ENCODE measurements around the gene MRFAP1. TPM values are rescaled to one million over a fixed set of nuclear protein-coding genes. Genes with fewer than 3 reads are reported as not detected.
"Not testable (repeated sequence)": the region's sequence is repeated elsewhere in the genome, so short reads cannot be mapped to it uniquely, and the experiment has no call there.

The MRFAP1 gene
- total RNA-seq, 1 donor from 2014 or later: 122 TPM

DNA sequence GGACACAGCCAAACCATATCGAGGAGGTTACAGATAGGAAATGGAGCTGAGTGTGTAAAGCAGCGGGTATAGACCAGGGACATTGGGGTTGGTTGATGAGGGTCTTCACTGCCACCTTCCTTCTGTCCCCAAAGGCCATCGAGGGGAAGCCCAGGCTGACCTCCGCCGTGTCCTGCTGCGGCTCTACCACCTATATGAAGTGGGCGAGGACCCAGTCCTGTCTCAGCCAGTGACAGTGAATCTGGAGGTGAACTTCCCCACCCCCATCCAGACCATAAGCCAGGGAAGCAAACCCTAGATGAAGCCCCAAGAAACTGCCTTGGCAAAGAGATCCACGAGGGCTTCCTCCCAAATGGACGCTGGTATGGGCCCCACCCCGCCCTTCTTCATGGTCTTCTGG, 23.2 kb upstream of the MRFAP1 start:
- Mint-ChIP-seq H3K4me3 (no peak overlapping the region), H3K27ac (no peak overlapping the region), H3K4me1 (no peaks in the 10 kb centered on the region), H3K9me3 (no peaks in the 10 kb centered on the region), H3K36me3 (ENCODE audit: low read depth) (peaks cover 42% of the 10 kb centered on the region), H3K27me3 (no peaks in the 10 kb centered on the region)
- no peak for DNase-seq
- intact Hi-C loops (cut with micrococcal nuclease): no loop called here

DNA sequence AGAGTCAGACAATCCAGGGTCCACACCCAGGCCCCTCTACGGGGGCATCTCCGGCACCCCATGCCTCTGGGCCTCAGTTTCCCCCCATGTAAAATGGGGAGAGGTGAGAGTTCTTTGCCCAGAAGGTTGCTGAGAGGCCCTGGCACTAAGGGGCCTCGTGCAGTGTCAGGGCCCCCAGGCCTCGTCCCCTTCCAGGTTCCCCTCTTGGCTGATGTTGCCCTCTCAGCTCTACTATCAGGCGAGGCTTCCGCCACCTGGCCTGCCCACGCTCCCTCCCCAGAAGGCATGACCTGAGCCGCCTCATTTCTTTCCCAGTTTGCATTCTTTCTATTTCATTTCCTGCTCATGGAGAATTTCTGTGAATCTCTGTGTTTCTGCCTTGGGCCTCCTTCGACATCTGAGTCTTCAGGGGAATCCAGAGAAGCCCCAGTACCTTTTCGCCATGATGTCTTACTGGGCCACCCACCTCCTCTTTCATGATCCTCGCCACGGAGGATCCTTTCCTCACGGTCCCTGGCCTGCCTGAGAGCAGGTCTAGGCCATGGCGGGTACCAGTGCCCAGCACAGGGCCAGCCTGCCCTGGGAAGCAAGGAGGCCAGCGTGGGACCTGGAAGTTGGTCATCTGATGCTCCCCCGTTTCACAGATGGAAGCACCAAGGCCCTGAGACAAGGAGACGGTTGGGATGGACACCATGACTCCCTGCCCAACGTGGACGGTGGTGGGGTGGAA, 21.9 kb upstream of the MRFAP1 start:
- no peak for DNase-seq
- no peak overlapping the region for H3K4me3 Mint-ChIP-seq
- H3K9me3 Mint-ChIP-seq: no peaks in the 10 kb centered on the region
- intact Hi-C loops (cut with micrococcal nuclease): no loop called here
- H3K27me3 Mint-ChIP-seq: no peaks in the 10 kb centered on the region
- no peak overlapping the region for H3K27ac Mint-ChIP-seq
- H3K4me1 Mint-ChIP-seq: no peaks in the 10 kb centered on the region
- peaks cover 37% of the 10 kb centered on the region for H3K36me3 Mint-ChIP-seq (ENCODE audit: low read depth)

DNA sequence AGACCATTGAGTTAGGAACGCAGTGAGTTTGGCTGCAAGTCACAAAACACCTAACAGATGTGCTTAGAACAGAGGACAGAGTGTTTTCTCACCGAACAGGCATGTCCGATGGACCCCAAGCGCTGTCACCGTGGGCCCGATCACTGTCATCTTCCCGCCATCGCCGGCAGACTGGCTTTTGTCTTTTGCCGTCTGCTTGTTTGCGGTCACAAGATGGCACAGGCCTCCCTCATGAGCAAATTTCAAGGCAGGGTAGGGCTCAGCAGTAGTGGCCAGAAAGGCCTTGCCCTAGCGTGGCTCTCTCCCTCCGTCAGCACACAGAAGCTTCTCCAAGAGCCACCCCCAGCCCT, 21.4 kb upstream of the MRFAP1 start:
- DNase-seq: no peak
- Mint-ChIP-seq H3K4me3 (no peak overlapping the region), H3K4me1 (no peaks in the 10 kb centered on the region), H3K27ac (no peak overlapping the region), H3K9me3 (no peaks in the 10 kb centered on the region), H3K36me3 (ENCODE audit: low read depth) (peaks cover 33% of the 10 kb centered on the region), H3K27me3 (no peaks in the 10 kb centered on the region)
- intact Hi-C loops (cut with micrococcal nuclease): no loop called here

DNA sequence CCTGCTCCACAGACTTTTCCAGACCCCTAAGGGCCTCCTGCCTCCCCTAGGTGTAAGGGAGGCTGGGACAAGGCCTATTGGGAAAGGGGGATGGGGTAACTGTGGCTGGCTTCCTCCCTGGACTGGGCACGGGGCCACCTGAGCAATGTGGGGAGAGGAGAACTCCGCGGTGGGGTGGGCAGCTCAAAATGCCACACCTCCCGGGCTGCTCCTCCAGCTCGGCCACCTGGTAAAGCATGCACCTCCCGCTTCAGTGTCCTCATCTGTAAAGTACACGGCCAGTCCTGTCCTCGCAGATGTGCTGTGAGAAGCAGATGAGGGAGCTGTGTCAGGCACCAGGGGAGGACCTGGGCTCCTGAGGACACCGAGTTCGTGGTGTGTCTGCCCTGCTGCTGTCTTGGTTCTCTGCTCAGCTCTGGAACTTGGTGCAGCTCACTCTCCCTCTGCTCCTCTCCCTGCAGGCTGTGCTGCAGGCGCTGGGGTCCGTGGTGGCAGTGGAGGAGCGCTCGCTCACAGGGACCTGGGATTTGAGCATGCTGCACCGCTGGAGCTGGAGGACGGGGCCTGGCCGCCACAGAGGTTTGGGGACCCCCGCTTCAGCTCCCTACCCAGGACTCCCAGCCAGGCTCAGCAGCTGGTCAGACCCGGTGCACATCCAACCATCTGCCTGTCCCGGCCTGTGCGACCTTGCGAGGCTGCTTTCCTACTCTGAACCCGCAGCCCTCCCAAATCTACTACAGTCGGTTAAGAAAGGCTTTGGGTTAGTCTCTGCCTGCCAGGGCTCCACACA, 20.8 kb upstream of the MRFAP1 start:
- Mint-ChIP-seq H3K9me3 (no peaks in the 10 kb centered on the region), H3K4me1 (no peaks in the 10 kb centered on the region), H3K36me3 (ENCODE audit: low read depth) (peaks cover 31% of the 10 kb centered on the region), H3K27me3 (no peaks in the 10 kb centered on the region), H3K27ac (no peak overlapping the region), H3K4me3 (no peak overlapping the region)
- intact Hi-C loops (cut with micrococcal nuclease): no loop called here
- no peak for DNase-seq

DNA sequence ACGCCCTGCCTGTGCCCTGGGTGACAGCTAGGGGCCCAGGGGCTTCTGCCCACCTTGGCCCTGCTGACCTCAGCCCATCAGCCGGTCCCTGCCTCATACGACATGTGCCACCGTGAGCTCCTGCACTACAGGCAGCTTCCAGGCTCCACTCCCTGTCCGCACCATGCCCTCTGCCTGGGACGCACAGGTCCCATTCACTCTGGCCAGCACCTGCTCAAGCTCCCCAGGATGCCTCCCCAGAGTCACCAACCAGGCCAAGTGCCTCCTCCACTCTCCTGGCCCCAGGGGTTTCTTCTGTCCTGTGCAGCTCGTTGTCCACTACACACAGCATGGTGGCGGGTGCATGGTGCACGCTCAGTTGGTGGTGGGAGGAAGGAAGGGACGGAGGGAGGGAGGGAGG, 20.2 kb upstream of the MRFAP1 start:
- H3K27ac Mint-ChIP-seq: no peak overlapping the region
- H3K27me3 Mint-ChIP-seq: no peaks in the 10 kb centered on the region
- intact Hi-C loops (cut with micrococcal nuclease): no loop called here
- H3K4me3 Mint-ChIP-seq: no peak overlapping the region
- no peaks in the 10 kb centered on the region for H3K9me3 Mint-ChIP-seq
- no peaks in the 10 kb centered on the region for H3K4me1 Mint-ChIP-seq
- DNase-seq: no peak
- H3K36me3 Mint-ChIP-seq (ENCODE audit: low read depth): peaks cover 29% of the 10 kb centered on the region

DNA sequence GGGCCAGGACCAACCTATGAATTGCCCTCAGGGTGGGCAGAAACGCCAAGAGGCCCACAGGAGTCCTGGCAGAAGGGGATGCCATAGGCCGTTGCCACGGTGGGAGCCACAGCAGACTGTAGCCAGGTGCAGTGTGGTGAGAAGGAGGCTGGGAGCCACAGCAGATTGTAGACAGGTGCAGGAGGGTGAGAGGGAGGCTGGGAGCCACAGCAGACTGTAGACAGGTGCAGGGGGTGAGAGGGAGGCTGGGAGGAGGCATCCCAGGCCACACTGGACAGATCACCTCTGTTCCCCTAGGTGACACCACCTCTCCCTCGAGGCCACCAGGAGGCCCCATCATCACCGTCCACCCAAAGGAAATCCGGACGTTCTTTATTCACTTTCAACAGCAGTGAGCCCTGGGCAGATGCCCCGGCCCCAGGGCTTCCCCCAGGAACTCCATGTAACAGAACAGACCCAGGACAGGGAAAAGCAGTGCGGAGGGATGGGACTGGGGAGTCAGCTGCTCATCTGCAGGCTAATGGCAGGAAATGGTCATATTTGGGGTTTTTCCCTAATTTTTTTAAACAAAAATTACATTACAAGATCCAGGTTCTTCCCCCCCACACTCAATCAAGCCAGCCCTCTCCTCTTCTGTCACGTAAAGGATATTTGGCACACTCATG, 19.5 kb upstream of the MRFAP1 start:
- Mint-ChIP-seq H3K4me3 (no peak overlapping the region), H3K36me3 (ENCODE audit: low read depth) (peaks cover 25% of the 10 kb centered on the region), H3K4me1 (no peaks in the 10 kb centered on the region), H3K9me3 (no peaks in the 10 kb centered on the region), H3K27ac (no peak overlapping the region), H3K27me3 (no peaks in the 10 kb centered on the region)
- intact Hi-C loops (cut with micrococcal nuclease): no loop called here
- no peak for DNase-seq

DNA sequence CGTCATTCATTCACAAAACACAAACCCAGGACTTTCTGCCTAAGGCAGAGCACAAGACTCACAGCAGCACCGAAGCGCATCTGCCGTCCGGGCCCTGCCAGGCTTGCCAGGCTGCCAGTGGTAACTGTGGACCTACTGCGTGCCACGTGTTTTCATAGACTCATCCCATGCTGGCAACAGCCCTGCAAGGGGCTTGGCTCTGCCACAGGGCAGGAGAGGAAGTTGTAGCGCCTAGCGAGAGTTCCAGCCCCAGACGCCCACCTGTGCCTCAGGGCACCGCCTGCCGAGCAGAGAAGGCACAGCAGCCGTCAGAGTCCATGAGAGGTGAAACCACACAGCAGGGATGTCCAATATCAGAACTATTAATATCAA, 18.9 kb upstream of the MRFAP1 start:
- no peaks in the 10 kb centered on the region for H3K4me1 Mint-ChIP-seq
- H3K36me3 Mint-ChIP-seq (ENCODE audit: low read depth): peaks cover 20% of the 10 kb centered on the region
- H3K27me3 Mint-ChIP-seq: no peaks in the 10 kb centered on the region
- no peak for DNase-seq
- no peaks in the 10 kb centered on the region for H3K9me3 Mint-ChIP-seq
- intact Hi-C loops (cut with micrococcal nuclease): no loop called here
- no peak overlapping the region for H3K27ac Mint-ChIP-seq
- no peak overlapping the region for H3K4me3 Mint-ChIP-seq

DNA sequence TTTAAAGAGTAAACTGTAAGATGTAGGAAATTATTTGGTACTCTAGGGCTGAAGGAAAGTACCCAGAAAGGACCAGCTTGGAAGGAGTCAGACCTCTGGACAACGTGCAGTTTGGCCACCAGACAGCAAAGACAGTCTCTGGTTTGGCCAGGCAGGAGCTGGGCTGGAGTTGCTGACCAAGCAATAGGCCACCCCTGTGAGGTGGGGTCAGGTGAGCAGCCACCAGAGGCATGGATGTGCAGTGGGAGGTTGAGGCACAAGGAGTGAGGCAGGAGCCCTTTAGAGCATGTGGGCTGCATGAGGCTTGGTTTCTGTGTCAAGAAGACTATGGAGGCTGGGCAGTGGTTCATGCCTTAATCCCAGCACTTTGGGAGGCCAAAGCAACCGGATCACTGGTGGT, 17.7 kb upstream of the MRFAP1 start:
- H3K4me3 Mint-ChIP-seq: no peak overlapping the region
- no peaks in the 10 kb centered on the region for H3K4me1 Mint-ChIP-seq
- peaks cover 10% of the 10 kb centered on the region for H3K36me3 Mint-ChIP-seq (ENCODE audit: low read depth)
- no peak overlapping the region for H3K27ac Mint-ChIP-seq
- no peak for DNase-seq
- H3K9me3 Mint-ChIP-seq: no peaks in the 10 kb centered on the region
- intact Hi-C loops (cut with micrococcal nuclease): no loop called here
- no peaks in the 10 kb centered on the region for H3K27me3 Mint-ChIP-seq

DNA sequence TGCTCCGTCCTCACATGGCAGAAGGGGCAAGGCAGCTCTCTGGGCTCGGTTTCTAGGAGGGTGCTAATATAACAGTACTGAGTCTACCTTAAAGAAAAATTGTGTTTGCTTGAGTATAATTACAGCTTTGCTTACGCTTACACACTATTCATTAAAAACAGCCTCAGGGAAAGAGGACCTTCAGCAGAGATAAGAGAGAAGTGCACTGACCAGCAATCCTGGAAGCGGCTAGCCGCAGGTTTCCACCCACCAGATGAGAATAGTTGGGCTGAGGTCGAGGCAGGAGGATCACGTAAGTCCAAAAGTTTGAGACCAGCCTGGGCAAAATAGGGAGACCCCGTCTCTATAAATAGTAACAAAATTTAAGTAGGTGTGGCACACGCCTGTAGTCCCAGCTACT, 15.2 kb upstream of the MRFAP1 start:
- Mint-ChIP-seq H3K36me3 (ENCODE audit: low read depth) (peaks cover 2% of the 10 kb centered on the region), H3K27me3 (no peaks in the 10 kb centered on the region), H3K27ac (no peak overlapping the region), H3K4me3 (no peak overlapping the region), H3K4me1 (no peaks in the 10 kb centered on the region), H3K9me3 (no peaks in the 10 kb centered on the region)
- intact Hi-C loops (cut with micrococcal nuclease): no loop called here
- DNase-seq: no peak

DNA sequence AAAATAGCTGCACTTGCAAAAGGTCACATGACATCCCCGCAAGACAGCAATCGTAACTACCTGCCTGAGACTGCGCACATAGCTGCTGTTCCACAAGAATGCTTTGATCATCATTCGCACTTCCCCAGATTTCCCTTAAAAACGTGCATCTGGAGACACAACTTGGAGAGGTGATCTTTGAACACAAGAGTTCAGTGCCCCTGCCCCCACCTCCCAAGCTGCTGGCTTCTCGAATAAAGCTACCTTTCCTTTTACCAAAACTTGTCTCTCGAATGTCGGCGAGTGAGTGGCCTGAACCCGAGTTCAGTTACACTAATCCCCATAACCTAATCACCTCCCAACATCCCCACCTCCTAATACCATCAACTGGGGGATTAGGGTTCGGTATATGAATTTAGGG, 14.4 kb upstream of the MRFAP1 start:
- Mint-ChIP-seq H3K27me3 (peaks cover 3% of the 10 kb centered on the region), H3K4me3 (no peak overlapping the region), H3K9me3 (no peaks in the 10 kb centered on the region), H3K27ac (no peak overlapping the region), H3K4me1 (no peaks in the 10 kb centered on the region), H3K36me3 (ENCODE audit: low read depth) (peaks cover 2% of the 10 kb centered on the region)
- intact Hi-C loops (cut with micrococcal nuclease): no loop called here
- DNase-seq: no peak

DNA sequence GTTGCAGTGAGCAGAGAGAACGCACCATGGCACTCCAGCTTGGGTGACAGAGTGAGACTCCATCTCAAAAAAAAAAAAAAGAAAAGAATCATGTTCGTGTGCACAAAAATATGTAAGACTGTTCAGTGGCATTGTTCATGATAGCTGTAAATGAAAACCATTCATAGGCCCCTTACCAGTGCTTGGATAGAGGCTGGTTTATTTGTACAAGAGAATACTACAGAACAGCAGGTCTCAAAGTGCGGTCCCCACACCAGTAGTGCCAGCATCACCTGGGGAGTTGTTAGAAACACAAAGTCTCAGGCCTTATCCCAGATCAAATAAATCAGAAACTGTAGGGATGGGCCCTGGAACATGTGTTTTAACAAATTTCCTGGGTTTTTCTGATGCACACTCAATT, 12.7 kb upstream of the MRFAP1 start:
- Mint-ChIP-seq H3K36me3 (ENCODE audit: low read depth) (no peaks in the 10 kb centered on the region), H3K27ac (no peak overlapping the region), H3K4me1 (no peaks in the 10 kb centered on the region), H3K9me3 (no peaks in the 10 kb centered on the region), H3K27me3 (peaks cover 3% of the 10 kb centered on the region), H3K4me3 (no peak overlapping the region)
- DNase-seq: no peak
- intact Hi-C loops (cut with micrococcal nuclease): no loop called here

DNA sequence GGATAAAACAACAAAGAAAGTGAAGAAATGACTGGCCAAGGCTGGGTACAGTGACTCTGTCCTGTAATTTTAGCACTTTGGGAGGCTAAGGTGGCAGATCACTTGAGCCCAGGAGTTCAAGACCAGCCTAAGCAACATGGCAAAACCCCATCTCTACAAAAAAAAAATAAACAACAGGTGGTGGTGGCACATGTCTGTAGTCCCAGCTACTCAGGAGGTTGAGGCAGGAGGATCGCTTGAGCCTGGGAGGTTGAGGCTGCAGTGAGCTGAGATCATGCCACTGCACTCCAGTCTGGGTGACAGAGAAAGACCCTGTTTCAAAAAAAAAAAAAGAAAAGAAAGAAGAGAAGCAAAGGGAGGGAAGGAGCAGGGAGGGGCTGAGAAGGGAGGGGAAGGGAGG, 12.0 kb upstream of the MRFAP1 start:
- H3K27me3 Mint-ChIP-seq; H3K27ac Mint-ChIP-seq; H3K4me1 Mint-ChIP-seq; H3K4me3 Mint-ChIP-seq; intact Hi-C loops (cut with micrococcal nuclease); H3K36me3 Mint-ChIP-seq (ENCODE audit: low read depth); H3K9me3 Mint-ChIP-seq; DNase-seq: not testable (repeated sequence)

DNA sequence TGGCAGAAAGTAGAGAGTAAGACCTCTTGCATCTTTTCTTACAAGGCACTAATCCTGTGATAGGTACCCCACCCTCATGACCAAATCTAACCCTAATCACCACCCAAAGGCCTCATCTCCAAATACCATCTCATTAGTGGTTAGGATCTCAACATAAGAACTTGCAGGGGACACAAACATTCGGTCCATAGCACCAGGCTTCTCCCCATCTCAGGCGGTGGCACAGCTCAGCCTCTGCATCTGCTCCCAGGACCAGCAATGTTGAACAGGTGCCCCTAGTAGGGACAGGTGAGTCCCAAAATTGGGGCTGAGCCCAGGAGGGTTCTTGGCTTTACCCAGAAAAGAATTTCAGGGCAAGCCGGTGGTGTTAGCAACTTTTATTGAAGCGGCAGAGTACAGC, 8.4 kb upstream of the MRFAP1 start:
- H3K27ac Mint-ChIP-seq: no peak overlapping the region
- no peaks in the 10 kb centered on the region for H3K36me3 Mint-ChIP-seq (ENCODE audit: low read depth)
- peaks cover 3% of the 10 kb centered on the region for H3K27me3 Mint-ChIP-seq
- H3K4me3 Mint-ChIP-seq: no peak overlapping the region
- no peak for DNase-seq
- H3K9me3 Mint-ChIP-seq: peaks cover 5% of the 10 kb centered on the region
- intact Hi-C loops (cut with micrococcal nuclease): no loop called here
- H3K4me1 Mint-ChIP-seq: peaks cover 2% of the 10 kb centered on the region

DNA sequence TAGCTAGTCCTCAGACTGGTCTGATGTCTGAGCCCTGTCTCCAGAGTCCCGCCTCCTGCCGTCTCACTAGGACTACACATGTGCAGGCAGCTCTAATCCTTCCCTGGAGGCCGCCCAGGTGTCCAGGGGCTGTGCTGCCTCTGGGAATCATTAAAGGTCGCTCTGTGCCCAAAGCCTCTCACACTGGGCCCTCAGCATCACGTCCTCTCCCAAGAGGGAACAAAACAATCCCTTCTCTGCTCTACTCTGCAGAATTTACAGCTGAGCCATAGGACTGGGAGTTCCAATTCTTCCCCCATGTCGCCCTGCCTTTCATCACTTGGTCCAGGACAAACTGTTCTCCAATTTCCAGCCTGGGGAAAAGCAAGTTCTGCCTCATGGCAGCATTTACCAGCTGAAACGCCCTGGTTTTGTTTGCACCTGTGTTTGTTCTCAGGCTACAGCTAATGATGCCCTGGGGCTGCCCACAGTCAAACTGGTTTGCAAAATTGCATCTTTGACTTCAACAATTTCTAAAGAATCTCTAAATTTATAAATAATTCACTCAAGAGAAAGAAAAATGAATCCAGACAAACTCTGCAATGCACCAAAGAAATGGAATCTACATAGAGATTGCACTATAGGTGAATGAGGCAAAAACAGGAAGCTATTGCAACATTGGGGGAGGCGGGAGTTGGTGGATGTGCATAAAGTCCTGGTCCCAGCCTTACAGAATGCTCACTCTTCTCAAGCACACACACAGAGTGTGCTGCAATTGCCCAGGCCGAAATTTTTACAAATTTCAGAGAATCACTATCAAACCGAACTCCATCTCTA, 7.2 kb upstream of the MRFAP1 start:
- DNase-seq: no peak
- intact Hi-C loops (cut with micrococcal nuclease): no loop called here
- Mint-ChIP-seq H3K9me3 (peaks cover 5% of the 10 kb centered on the region), H3K27me3 (peaks cover 3% of the 10 kb centered on the region), H3K4me3 (no peak overlapping the region), H3K27ac (no peak overlapping the region), H3K36me3 (ENCODE audit: low read depth) (no peaks in the 10 kb centered on the region), H3K4me1 (peaks cover 2% of the 10 kb centered on the region)

Data from activated CD4-positive, alpha-beta T cell treated with anti-CD3 and anti-CD28 coated beads, Interleukin-2, amount 10 ng/mL, durations not matched to agents 24 days and 14 days (primary cell).